Midbrain (tissue), 1 donor: ENCODE measurements around the gene JAKMIP2.

Source experiments
- DNase-seq: peaks from one replicate; lab custom pipeline; 2025; lab: John Stamatoyannopoulos, UW

Gene JAKMIP2

DNA sequence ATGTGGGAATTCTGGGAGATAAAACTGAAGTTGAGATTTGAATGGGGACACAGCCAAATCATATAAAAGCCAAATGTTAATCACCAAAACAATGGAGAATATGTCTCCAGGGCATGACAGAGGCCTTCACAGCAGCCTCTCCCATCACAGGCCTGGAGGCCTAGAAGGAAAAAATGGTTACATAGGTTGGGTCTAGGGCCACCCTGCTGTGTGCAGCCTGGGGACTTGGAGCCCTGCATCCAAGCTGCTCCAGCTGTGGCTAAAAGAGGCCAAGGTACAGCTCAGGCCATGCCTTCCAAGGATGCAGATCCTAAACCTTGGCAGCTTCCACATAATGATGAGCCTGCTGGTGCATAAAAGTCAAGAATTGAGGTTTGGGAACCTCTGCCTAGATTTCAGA lies 85.1 kb downstream of the JAKMIP2 start:
- DNase-seq = no peak

GRCh38 chr5:147694772-147695171 lies 87.8 kb downstream of the JAKMIP2 start:
- DNase-seq = no peak

GRCh38 chr5:147693233-147693632 lies 89.3 kb downstream of the JAKMIP2 start:
- DNase-seq = no peak

DNA sequence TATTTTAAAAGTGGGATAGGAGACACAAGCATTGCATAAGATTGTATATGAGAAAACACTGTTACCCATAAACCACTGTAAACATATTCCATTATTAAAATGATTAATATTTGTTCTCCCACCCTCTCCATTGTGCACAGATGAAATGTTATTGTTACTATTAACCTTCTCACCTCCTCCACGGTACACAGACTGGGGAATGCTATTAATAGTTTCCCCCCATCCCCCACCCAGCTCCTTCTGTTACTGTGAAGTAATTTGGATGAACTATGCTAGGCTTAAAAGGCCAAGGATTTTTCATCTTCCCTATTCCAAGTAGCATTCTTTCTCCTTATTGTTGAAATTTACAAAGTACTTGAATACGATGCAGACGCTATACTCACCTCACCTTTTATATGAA lies 91.4 kb downstream of the JAKMIP2 start:
- no peak for DNase-seq

GRCh38 chr5:147690595-147690994 lies 91.9 kb downstream of the JAKMIP2 start:
- DNase-seq = no peak

- no peak for DNase-seq
Measured at GRCh38 chr5:147689426-147689825, 93.1 kb downstream of the JAKMIP2 start.

- DNase-seq = peak; percentile 64
Measured at GRCh38 chr5:147688656-147689356, 93.7 kb downstream of the JAKMIP2 start.

DNA sequence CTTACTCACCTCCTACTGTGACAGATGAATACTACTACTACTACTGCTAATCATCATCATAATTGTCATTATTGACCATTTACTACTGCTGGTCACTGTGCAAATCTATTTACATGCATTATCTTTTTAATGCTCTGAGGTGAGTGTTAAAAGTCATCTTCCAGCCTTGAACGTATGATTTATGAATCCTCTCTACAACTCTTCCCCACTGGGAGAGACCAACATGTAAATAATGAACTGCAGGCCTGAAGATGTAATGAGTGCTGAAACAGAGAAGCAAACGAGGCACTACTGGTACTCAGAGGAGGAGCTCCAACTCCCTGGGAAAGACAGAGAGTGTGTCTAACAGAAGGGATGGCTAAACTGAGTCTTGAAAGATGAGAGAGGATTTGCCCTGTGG lies 95.4 kb downstream of the JAKMIP2 start:
- no peak for DNase-seq

DNA sequence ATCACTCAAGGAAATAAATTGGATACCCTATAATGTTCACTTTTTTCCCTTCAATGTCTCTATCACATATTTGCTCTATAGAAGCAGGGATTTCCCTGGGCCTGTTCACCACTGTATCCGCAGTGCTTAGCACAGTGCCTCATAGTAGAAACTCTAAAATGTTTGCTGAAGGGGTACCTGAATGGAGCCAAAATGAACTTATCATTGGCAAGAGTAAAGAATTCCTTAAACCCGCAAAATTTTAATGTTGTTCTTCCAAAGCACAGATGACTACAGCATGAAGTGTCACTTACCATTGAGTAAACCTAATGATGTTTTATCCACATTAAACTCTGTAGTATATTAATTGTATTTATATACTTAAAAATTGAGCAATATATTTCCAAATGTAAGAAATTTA lies 96.1 kb downstream of the JAKMIP2 start:
- no peak for DNase-seq

DNA sequence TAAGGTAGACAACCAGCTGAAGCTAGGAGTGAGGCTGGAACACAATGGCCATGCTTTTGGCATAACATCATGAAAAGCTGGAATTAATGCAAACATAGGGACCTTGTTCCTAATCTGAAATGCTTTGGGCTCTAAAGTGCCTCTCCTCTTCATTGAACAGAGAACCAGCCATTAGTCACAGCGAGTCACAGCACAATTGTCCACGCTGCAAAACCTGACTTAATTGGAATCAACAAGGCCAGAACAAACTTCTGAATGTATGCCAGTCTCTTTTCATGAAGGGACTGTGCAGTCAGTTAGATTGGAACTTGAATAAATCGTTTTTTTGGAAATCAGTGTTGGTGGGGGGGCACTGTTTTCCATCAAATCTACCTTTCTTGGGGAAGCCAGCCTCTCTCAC lies 96.5 kb downstream of the JAKMIP2 start:
- peak; percentile 48 for DNase-seq

- no peak for DNase-seq
Measured at GRCh38 chr5:147675168-147675567, 107.4 kb downstream of the JAKMIP2 start.

GRCh38 chr5:147674411-147674810 lies 108.1 kb downstream of the JAKMIP2 start:
- DNase-seq = no peak

GRCh38 chr5:147673791-147674190 lies 108.7 kb downstream of the JAKMIP2 start:
- DNase-seq = no peak

- no peak for DNase-seq
Measured at GRCh38 chr5:147673266-147673665, 109.3 kb downstream of the JAKMIP2 start.

DNA sequence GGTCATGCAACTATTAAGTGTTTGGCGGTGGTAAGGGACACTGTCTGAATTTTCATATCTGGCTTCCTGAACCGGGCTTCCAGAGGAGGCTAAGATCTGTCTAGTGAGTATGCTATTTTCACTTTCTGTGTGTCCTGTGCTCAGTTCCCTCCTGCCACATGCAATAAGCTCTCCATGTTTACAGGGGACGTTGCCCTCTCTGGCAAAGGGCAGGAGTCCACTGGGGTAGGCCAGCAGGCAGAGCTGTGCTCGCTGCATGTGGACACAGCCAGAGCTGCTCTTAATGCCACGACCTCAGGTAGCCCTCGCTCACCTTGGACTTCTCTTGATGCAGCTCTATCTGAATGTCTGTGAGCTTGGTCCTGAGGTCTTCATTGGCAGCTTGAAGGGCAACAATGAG lies 111.2 kb downstream of the JAKMIP2 start:
- no peak for DNase-seq

GRCh38 chr5:147670815-147671214 lies 111.7 kb downstream of the JAKMIP2 start:
- DNase-seq = no peak

GRCh38 chr5:147669169-147669869 lies 113.2 kb downstream of the JAKMIP2 start:
- peak; percentile 15 for DNase-seq

GRCh38 chr5:147668385-147668784 lies 114.1 kb downstream of the JAKMIP2 start:
- DNase-seq = no peak

DNA sequence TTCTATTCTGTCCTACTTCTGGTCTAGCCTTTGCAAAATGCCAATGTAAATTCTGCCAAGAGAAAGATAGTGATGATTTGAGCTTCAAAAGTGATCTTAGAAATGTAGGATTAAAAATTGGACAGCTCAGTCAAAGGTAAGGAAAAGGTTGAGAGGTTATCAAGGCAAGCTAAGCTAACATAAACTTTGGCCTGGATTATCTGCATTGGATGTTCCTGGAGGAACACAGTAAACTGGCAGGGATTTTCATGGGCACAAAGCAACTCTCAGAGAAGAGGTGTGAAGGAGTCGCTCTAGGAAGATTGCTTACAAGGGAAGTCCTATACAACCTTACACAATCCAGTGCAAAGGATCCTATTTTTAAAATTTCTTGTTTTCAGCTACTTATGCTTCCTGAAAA lies 115.2 kb downstream of the JAKMIP2 start:
- DNase-seq = no peak

DNA sequence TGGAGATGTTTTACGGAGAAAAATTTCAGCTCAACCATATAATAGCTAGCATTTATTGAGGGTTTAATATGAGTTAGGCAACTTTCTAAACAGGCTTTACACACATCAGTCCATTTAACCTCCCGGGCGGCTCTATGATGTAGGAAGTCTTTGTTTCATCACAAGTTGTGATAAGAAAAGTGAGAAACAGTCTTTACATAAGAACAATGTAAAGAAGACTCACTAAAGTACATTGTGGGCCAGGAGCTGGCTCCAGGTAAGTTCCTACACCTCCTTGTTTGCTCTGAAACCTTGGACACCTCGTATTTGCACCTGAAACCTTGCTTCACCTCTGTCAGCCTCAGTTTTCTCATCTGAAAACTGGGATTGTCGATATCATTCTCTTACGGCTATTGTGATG lies 116.1 kb downstream of the JAKMIP2 start:
- no peak for DNase-seq

DNA sequence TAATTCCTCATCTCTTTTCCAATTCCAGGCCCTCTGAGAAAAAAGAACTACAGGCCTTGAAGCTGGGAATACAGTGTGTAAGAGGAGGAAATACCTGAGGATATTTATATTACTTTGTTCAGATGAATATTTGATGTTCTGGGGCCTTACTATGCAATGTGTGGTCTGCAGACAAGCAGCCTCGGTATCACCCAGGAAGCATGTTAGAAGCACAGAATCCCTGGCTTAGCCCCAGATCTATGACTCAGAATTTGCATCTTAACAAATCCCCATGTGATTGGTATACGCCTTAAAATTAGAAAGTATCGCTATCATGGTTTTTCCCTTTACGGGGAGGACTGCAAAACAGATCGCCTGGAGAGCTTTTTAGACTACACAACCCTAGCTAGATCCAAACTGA lies 121.0 kb downstream of the JAKMIP2 start:
- no peak for DNase-seq

DNA sequence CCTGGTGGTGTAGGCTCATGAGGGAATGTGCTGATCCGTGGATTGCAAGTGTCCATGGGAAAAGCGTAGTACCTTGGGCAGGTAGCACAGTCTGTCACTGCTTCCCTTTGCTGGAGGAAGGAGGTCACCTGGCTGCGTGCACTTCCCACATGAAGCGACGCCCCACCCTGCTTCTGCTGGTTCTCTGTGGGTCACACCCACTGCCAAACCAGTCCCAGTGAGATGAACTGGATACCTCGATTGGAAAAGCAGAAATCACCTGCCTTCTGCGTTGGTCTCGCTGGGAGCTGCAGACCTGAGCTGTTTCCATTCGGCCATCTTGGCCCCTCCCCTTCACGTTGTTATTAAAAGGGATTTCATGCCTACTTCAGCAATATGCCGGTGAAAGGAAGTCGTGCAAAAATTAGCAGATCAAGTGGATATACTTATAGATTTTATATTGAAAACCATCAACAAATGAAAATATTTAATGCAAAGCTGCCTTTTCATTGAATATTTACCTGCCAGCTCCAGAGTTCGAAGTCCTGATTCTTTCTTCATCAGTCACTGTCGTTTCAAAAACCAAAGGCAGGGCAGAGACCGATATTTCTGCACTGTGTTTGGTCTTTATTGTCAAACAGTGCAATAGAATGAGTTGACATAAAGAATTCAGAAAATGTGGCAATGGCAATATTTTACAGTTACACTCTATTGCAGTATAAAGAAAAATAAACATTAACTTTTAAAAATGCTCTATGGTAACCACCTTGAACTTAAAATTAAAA lies 123.2 kb downstream of the JAKMIP2 start:
- DNase-seq = no peak
